Nephron (organoid): ENCODE data around the gene FAM25A.
"Not testable (repeated sequence)": the region's sequence is repeated elsewhere in the genome, so short reads cannot be mapped to it uniquely, and the experiment has no call there.

Source experiments
- H3K27ac Mint-ChIP-seq, 3 experiments: 2 replicates each; pipeline ENCODE4 v1.8.0; 2020; ENCODE audit warnings: mixed read lengths in 3 of 3, mild to moderate bottlenecking in 2 of 3, moderate library complexity in 1 of 3
- H3K27me3 Mint-ChIP-seq: 2 replicates; pipeline ENCODE4 v1.8.0; 2021; ENCODE audit warnings: low read depth, mild to moderate bottlenecking, moderate library complexity, mixed read lengths
- H3K36me3 Mint-ChIP-seq: 2 replicates; pipeline ENCODE4 v1.8.0; 2020; ENCODE audit warnings: low read depth, mixed read lengths
- H3K4me1 Mint-ChIP-seq: 2 replicates; pipeline ENCODE4 v1.8.0; 2020; ENCODE audit warnings: mixed read lengths
- H3K4me3 Mint-ChIP-seq, 3 experiments: 2 replicates each; pipeline ENCODE4 v1.8.0; 2020; ENCODE audit warnings: mild to moderate bottlenecking in 3 of 3, mixed read lengths in 3 of 3, moderate library complexity in 2 of 3
- H3K9me3 Mint-ChIP-seq: 2 replicates; pipeline ENCODE4 v1.8.0; 2020; ENCODE audit warnings: mixed read lengths
- TF ChIP-seq, protein P1 (sequence below), 3 experiments: fragments of 200-600 bp; sonication (generic); IDR thresholded peaks; one replicate each; pipeline ENCODE4 v1.5.0; 2021; ENCODE audit warnings: antibody characterized with exemption in 3 of 3; ENCODE audit not compliant: unreplicated experiment in 3 of 3

FAM25A gene

DNA sequence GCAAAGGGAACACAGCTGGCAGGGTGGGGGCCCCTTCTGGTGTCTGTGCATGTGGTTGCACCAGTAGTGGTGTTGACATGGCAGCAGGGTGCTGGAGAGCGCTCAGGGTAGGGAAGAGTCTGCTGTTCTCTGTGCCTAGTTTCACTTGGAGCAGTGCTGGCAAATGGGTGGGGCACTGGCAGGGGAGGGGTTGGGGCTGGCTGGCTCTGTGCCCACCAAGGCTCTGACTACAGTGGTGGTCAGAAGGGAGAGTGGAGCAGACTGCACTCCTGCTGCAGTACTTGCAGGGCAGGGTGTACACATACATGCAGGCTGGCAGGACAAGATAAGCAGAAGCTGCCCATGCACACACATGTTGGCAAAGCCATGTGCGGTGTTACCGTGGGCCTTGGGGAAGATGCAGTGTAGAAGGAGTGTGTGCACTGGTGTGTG lies 18.2 kb downstream of the FAM25A start:
- TF ChIP-seq, protein P1, sequence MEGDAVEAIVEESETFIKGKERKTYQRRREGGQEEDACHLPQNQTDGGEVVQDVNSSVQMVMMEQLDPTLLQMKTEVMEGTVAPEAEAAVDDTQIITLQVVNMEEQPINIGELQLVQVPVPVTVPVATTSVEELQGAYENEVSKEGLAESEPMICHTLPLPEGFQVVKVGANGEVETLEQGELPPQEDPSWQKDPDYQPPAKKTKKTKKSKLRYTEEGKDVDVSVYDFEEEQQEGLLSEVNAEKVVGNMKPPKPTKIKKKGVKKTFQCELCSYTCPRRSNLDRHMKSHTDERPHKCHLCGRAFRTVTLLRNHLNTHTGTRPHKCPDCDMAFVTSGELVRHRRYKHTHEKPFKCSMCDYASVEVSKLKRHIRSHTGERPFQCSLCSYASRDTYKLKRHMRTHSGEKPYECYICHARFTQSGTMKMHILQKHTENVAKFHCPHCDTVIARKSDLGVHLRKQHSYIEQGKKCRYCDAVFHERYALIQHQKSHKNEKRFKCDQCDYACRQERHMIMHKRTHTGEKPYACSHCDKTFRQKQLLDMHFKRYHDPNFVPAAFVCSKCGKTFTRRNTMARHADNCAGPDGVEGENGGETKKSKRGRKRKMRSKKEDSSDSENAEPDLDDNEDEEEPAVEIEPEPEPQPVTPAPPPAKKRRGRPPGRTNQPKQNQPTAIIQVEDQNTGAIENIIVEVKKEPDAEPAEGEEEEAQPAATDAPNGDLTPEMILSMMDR (IDR thresholded peaks at IDR 0.05; ENCODE audit: unreplicated experiment in 3 of 3), result no peak
- Mint-ChIP-seq H3K27ac (no peak overlapping the region), H3K9me3 (peaks cover 5% of the 10 kb centered on the region), H3K36me3 (no peaks in the 10 kb centered on the region), H3K27me3 (peaks cover 3% of the 10 kb centered on the region), H3K4me3 (no peak overlapping the region), H3K4me1 (no peaks in the 10 kb centered on the region)

- TF ChIP-seq, protein P1 (IDR thresholded peaks at IDR 0.05; ENCODE audit: unreplicated experiment in 3 of 3), result no peak
- H3K27me3 Mint-ChIP-seq, result peaks cover 3% of the 10 kb centered on the region
- no peak overlapping the region for H3K4me3 Mint-ChIP-seq
- no peak overlapping the region for H3K27ac Mint-ChIP-seq
- H3K36me3 Mint-ChIP-seq, result no peaks in the 10 kb centered on the region
- peaks cover 5% of the 10 kb centered on the region for H3K9me3 Mint-ChIP-seq
- no peaks in the 10 kb centered on the region for H3K4me1 Mint-ChIP-seq
These were observed 18.7 kb downstream of the FAM25A start for GRCh38 chr10:87038786-87039185.

- H3K27ac Mint-ChIP-seq, H3K4me1 Mint-ChIP-seq, H3K4me3 Mint-ChIP-seq, H3K9me3 Mint-ChIP-seq, H3K27me3 Mint-ChIP-seq: not testable (repeated sequence)
- peaks cover 17% of the 10 kb centered on the region for H3K36me3 Mint-ChIP-seq
These were observed 23.5 kb downstream of the FAM25A start for GRCh38 chr10:87043579-87043978.

DNA sequence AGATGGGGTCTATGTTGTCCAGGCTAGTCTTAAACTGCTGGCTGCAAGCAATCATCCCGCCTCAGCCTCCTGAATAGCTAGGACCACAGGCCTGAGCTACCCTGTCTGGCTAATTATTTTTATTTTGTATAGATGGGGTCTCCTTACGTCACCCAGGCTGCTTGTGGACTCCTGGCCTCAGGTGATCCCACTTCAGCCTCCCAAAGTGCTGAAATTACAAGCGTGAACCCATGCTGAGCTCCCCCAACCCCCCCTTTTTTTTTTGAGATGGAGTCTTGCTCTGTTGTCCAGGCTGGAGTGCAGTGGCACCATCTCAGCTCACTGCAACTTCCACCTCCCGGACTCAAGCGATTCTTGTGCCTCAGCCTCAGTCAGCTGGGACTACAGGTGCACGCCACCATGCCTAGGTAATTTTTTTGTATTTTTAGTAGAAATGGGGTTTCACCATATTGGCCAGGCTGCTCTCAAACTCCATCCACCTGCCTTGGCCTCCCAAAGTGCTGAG lies 25.4 kb downstream of the FAM25A start:
- Mint-ChIP-seq H3K4me1 (no peaks in the 10 kb centered on the region), H3K27me3 (no peaks in the 10 kb centered on the region), H3K27ac (no peak overlapping the region), H3K36me3 (peaks cover 29% of the 10 kb centered on the region), H3K4me3 (no peak overlapping the region), H3K9me3 (no peaks in the 10 kb centered on the region)
- TF ChIP-seq, protein P1 (IDR thresholded peaks at IDR 0.05; ENCODE audit: unreplicated experiment in 3 of 3), result no peak

DNA sequence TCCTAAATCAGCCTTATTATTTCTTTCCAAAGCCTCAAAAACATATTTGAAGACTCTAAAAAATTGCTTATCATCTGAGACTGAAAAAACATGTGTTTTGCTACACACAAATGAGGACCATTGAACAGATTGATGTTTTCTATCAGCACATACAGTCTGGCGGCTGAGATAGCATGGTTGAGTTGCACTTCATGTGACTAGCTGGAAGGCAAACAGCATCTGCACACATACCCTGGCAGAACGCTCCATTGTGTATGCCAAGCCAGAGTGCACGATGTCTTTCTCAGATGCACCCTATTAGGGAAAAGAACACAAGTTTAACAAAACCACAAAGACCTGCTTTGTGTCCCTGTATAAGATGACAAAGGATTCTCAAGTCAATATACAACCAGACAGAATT lies 33.0 kb downstream of the FAM25A start:
- TF ChIP-seq, protein P1 (IDR thresholded peaks at IDR 0.05; ENCODE audit: unreplicated experiment in 3 of 3), result no peak
- H3K9me3 Mint-ChIP-seq, result no peaks in the 10 kb centered on the region
- H3K4me1 Mint-ChIP-seq, result no peaks in the 10 kb centered on the region
- no peak overlapping the region for H3K4me3 Mint-ChIP-seq
- no peak overlapping the region for H3K27ac Mint-ChIP-seq
- no peaks in the 10 kb centered on the region for H3K27me3 Mint-ChIP-seq
- H3K36me3 Mint-ChIP-seq, result peaks cover 45% of the 10 kb centered on the region

GRCh38 chr10:87053577-87054181 lies 33.6 kb downstream of the FAM25A start:
- Mint-ChIP-seq H3K27me3 (no peaks in the 10 kb centered on the region), H3K9me3 (no peaks in the 10 kb centered on the region), H3K4me3 (no peak overlapping the region), H3K27ac (no peak overlapping the region), H3K4me1 (no peaks in the 10 kb centered on the region), H3K36me3 (peaks cover 49% of the 10 kb centered on the region)
- TF ChIP-seq, protein P1 (IDR thresholded peaks at IDR 0.05; ENCODE audit: unreplicated experiment in 3 of 3), result no peak
